K562 (cell line): Measurements from ENCODE around the gene DDX11. TPM values are rescaled to one million over a fixed set of nuclear protein-coding genes. Genes with fewer than 3 reads are reported as not detected.

Source experiments
- ATAC-seq: fragments of 200-7000 bp; cut with Tn5 transposase; 3 replicates; pipeline ENCODE4 v1.9.1; 2020; ENCODE audit warnings: moderate library complexity
- BruUV-seq: library from RNA; stranded (reverse); fragments of 400-500 nt; replicated peaks from 2 replicates; lab custom pipeline; 2021; lab: Mats Ljungman, UMichigan
- CTCF ChIA-PET: fragments of 300-600 bp; formaldehyde crosslinking; extraction: SDS; loops from one replicate; lab custom pipeline; 2021; ENCODE audit warnings: low intra/inter-chr PET ratio; lab: Yijun Ruan, JAX
- POLR2A ChIA-PET: fragments of 300-600, 350-650 bp; sonication (Branson Sonifier 250); formaldehyde crosslinking; extraction: SDS; loops from one replicate; lab custom pipeline; 2021; ENCODE audit warnings: antibody characterized with exemption, inconsistent platforms; lab: Yijun Ruan, JAX
- DNase-seq, 4 experiments: peaks; one replicate each; pipeline versions ENCODE4 v3.0.0 to v3.0.0-alpha.2; 2011 to 2018; ENCODE audit warnings: low spot score in 3 of 4, mixed read lengths in 3 of 4; ENCODE audit errors: extremely low read depth in 1 of 4
- FAIRE-seq: peaks from 2 replicates; lab custom pipeline; 2011; peaks lifted over from hg19 to GRCh38; lab: Jason Lieb, UNC
- H2AFZ ChIP-seq: 2 replicates; pipeline ENCODE4 v1.6.0; 2011; ENCODE audit warnings: low read depth, low read length, control low read depth, inconsistent platforms
- H3K27ac ChIP-seq: fragments of 200-600 bp; 3 replicates; pipeline ENCODE4 v1.8.0; 2011; ENCODE audit warnings: low read depth, mild to moderate bottlenecking, control low read depth, inconsistent platforms, low read length, moderate library complexity, mixed read lengths; ENCODE audit errors: extremely low read depth
- H3K27me3 ChIP-seq, 2 experiments: fragments of 300-600 bp in 1 of 2; 2 replicates in 1 of 2; 3 replicates in 1 of 2; pipeline versions ENCODE4 v1.6.0 to v1.8.0; 2011; ENCODE audit warnings: inconsistent platforms in 2 of 2, low read length in 2 of 2, mild to moderate bottlenecking in 1 of 2, mixed read lengths in 1 of 2, moderate library complexity in 1 of 2; ENCODE audit not compliant: control insufficient read depth in 2 of 2, insufficient read depth in 2 of 2
- H3K36me3 ChIP-seq: fragments of 300-600 bp; 3 replicates; pipeline ENCODE4 v1.8.0; 2011; ENCODE audit warnings: mild to moderate bottlenecking, low read length, inconsistent platforms; ENCODE audit not compliant: control insufficient read depth, insufficient read depth
- H3K4me1 ChIP-seq, 2 experiments: fragments of 200-600 bp in 1 of 2; replicated peaks in 1 of 2; 2 replicates in 1 of 2; 3 replicates in 1 of 2; pipeline versions ENCODE4 v1.5.1 to v1.8.0; 2011; ENCODE audit warnings: inconsistent platforms in 2 of 2, low read length in 2 of 2, mild to moderate bottlenecking in 1 of 2, mixed read lengths in 1 of 2, moderate library complexity in 1 of 2; ENCODE audit not compliant: control insufficient read depth in 2 of 2, insufficient read depth in 2 of 2
- H3K4me2 ChIP-seq: 2 replicates; pipeline ENCODE4 v1.6.1; 2011; ENCODE audit warnings: low read length, control low read depth, inconsistent platforms, mixed read lengths; ENCODE audit not compliant: insufficient read depth
- H3K4me3 ChIP-seq: fragments of 200-600 bp; sonication (generic), shearing (Covaris generic); 2 replicates; pipeline ENCODE4 v1.5.1; 2016; ENCODE audit warnings: control low read depth, inconsistent platforms
- H3K79me2 ChIP-seq: fragments of 200-600 bp; 3 replicates; pipeline ENCODE4 v1.8.0; 2011; ENCODE audit warnings: low read length, inconsistent platforms; ENCODE audit not compliant: control insufficient read depth, insufficient read depth
- H3K9ac ChIP-seq, 2 experiments: 2 replicates each; pipeline versions ENCODE4 v1.6.0 to v1.6.1; 2011; ENCODE audit warnings: low read depth in 2 of 2, low read length in 2 of 2, control low read depth in 1 of 2, inconsistent platforms in 1 of 2, mild to moderate bottlenecking in 1 of 2, mixed read lengths in 1 of 2; ENCODE audit not compliant: insufficient read depth in 1 of 2
- H3K9me1 ChIP-seq: one replicate; pipeline ENCODE4 v1.6.0; 2011; ENCODE audit warnings: inconsistent platforms, mild to moderate bottlenecking, low read length, moderate library complexity; ENCODE audit not compliant: control insufficient read depth, insufficient read depth
- H3K9me3 ChIP-seq: replicated peaks from 2 replicates; pipeline ENCODE4 v1.5.1; 2011; ENCODE audit warnings: low read depth, low read length, inconsistent platforms; ENCODE audit not compliant: control insufficient read depth, insufficient read depth
- H4K20me1 ChIP-seq: replicated peaks from 2 replicates; pipeline ENCODE4 v1.6.1; 2011; ENCODE audit warnings: low read length, inconsistent platforms, mixed read lengths; ENCODE audit not compliant: control insufficient read depth, insufficient read depth
- BDP1 ChIP-seq: IDR thresholded peaks from 3 replicates; pipeline ENCODE4 v1.6.1; 2011; ENCODE audit not compliant: insufficient read length, insufficient read depth
- ESRRB ChIP-seq: fragments of 250-450 bp; sonication (Bioruptor Pico); IDR thresholded peaks from 2 replicates; pipeline ENCODE4 v1.5.0; 2020; ENCODE audit warnings: mild to moderate bottlenecking, moderate library complexity, borderline replicate concordance
- HNRNPL ChIP-seq: fragments of 200-400 bp; formaldehyde crosslinking; IDR thresholded peaks from 2 replicates; pipeline ENCODE4 v1.6.1; 2017; ENCODE audit warnings: low read depth, mild to moderate bottlenecking, low read length
- POLR2A ChIP-seq: fragments of 450-650 bp; conservative IDR thresholded peaks from 2 replicates; pipeline ENCODE4 v1.6.1; 2016
- POLR2G ChIP-seq: fragments of 200-400 bp; formaldehyde crosslinking; IDR thresholded peaks from 2 replicates; pipeline ENCODE4 v1.6.1; 2017; ENCODE audit warnings: low read depth, mild to moderate bottlenecking, antibody characterized with exemption, low read length, moderate library complexity
- SAP30 ChIP-seq: fragments of 200-600 bp; sonication (generic); IDR thresholded peaks from 2 replicates; pipeline ENCODE4 v1.6.1; 2012; ENCODE audit warnings: borderline replicate concordance, low read depth, mild to moderate bottlenecking, moderate library complexity, low read length, control low read depth, inconsistent platforms; ENCODE audit not compliant: insufficient read depth, poor library complexity, severe bottlenecking
- SUPT5H ChIP-seq: fragments of 450-650 bp; IDR thresholded peaks from 2 replicates; pipeline ENCODE4 v1.6.1; 2016
- WGBS: fragments of 100-300 bp; shearing (Covaris generic); methylation state at CpG from one replicate; pipeline ENCODE4 v1.1.6; 2016; ENCODE audit warnings: low coverage, mixed read lengths; ENCODE audit not compliant: insufficient coverage; ENCODE audit errors: missing lambda C conversion rate; 5-methylcytosine and 5-hydroxymethylcytosine counted together
- in situ Hi-C: fragments of 300-500 bp; cut with MboI; formaldehyde crosslinking; loops from 4 replicates; pipeline ENCODE4 v1.15.0; 2018; ENCODE audit warnings: inconsistent platforms, mixed read lengths
- intact Hi-C: fragments of 100-400 bp; cut with micrococcal nuclease; formaldehyde crosslinking; loops from 2 replicates; pipeline ENCODE4 v1.14.2; 2022
- polyA plus RNA-seq, 8 experiments: library from polyadenylated mRNA; depleted of rRNA in 4 of 8; stranded (reverse) in 5 of 8; unstranded in 3 of 8; fragments of >200 nt; fragmentation: Nextera tagmentation in 2 of 8; fragmentation: Illumina TruSeq in 1 of 8; extraction: Ambion mirVana in 2 of 8; extraction: Trizol in 1 of 8; gene quantifications; 2 replicates each; pipeline versions ENCODE4 v1.2.1 to v1.2.3, GENCODE V29; 2011 to 2014; ENCODE audit warnings: inconsistent platforms in 1 of 8, missing spikeins in 1 of 8
- total RNA-seq, 7 experiments: library from RNA; depleted of rRNA in 6 of 7; stranded (reverse); fragments of >200 nt in 6 of 7; fragmentation: Illumina TruSeq in 2 of 7; extraction: Trizol in 2 of 7; gene quantifications; 2 replicates each; pipeline versions ENCODE4 v1.2.1 to v1.2.3, GENCODE V29; 2011 to 2021; ENCODE audit warnings: low replicate concordance in 1 of 7
- TF ChIP-seq, protein P1 (sequence below): fragments of 250-450 bp; sonication (Bioruptor Pico); IDR thresholded peaks from 2 replicates; pipeline ENCODE4 v1.5.1; 2021; ENCODE audit warnings: mild to moderate bottlenecking
- TF ChIP-seq, protein P2 (sequence below): IDR thresholded peaks from 2 replicates; pipeline ENCODE4 v1.6.1; 2011; ENCODE audit warnings: borderline replicate concordance, low read depth, mild to moderate bottlenecking, moderate library complexity, low read length; ENCODE audit not compliant: insufficient read depth, poor library complexity, severe bottlenecking
- TF ChIP-seq, protein P3 (sequence below): fragments of 450-650 bp; IDR thresholded peaks from 2 replicates; pipeline ENCODE4 v1.6.1; 2016; ENCODE audit warnings: borderline replicate concordance

Gene DDX11
- total and polyA plus RNA-seq, 9 of the 15 experiments (the other 6 are each of a cell fraction or from before 2014, with no cell fraction given), result 3.6 to 93.2 (median 42.5) TPM

DNA sequence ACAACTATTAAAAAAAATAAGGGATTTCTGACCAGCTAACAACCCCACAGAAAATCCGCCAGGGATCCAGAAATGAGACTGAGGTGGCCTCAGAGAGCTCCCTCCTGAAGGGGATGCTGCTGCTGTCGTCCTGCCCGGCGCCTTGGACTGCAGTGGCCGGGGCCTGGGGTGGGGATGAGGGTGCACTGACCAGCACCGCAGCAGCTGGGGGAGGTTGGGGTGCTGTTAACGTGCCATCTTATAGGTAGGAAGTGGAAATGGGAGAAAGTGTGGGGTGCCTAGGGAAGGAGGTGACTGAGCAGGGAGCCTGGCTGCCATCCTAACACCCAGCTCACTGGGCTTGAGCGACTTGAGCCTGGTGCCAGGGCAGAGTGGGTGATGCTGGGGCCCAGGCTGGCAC is 32.0 kb downstream of the DDX11 start:
- Histone ChIP-seq H3K4me3 (no peak overlapping the region), H3K9me3 (no peaks in the 10 kb centered on the region), H3K9me1 (no peaks in the 10 kb centered on the region), H3K79me2 (no peaks in the 10 kb centered on the region), H3K27ac (no peak overlapping the region), H2AFZ (no peak overlapping the region), H4K20me1 (no peaks in the 10 kb centered on the region), H3K4me2 (no peak overlapping the region)
- CTCF ChIA-PET, result no interaction called here
- no peak for DNase-seq
- POLR2A ChIA-PET, result no interaction called here
- TF ChIP-seq POLR2A (0 out of 2 replicates have a peak, but pooled peaks have one; percentile 20), HNRNPL (no peak), ESRRB (CRISPR knock-in tag) (no peak), SUPT5H (0 out of 2 replicates have a peak, but pooled peaks have one; percentile 16), POLR2G (peak; percentile 46; the same call in 1 of the 2 replicates), SAP30 (no peak), BDP1 (no peak)
- TF ChIP-seq, protein P1, sequence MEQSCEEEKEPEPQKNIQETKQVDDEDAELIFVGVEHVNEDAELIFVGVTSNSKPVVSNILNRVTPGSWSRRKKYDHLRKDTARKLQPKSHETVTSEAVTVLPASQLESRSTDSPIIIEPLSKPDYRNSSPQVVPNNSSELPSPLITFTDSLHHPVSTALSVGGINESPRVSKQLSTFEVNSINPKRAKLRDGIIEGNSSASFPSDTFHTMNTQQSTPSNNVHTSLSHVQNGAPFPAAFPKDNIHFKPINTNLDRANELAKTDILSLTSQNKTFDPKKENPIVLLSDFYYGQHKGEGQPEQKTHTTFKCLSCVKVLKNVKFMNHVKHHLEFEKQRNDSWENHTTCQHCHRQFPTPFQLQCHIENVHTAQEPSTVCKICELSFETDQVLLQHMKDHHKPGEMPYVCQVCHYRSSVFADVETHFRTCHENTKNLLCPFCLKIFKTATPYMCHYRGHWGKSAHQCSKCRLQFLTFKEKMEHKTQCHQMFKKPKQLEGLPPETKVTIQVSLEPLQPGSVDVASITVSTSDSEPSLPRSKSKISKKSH (CRISPR knock-in tag), result no peak
- TF ChIP-seq, protein P2, sequence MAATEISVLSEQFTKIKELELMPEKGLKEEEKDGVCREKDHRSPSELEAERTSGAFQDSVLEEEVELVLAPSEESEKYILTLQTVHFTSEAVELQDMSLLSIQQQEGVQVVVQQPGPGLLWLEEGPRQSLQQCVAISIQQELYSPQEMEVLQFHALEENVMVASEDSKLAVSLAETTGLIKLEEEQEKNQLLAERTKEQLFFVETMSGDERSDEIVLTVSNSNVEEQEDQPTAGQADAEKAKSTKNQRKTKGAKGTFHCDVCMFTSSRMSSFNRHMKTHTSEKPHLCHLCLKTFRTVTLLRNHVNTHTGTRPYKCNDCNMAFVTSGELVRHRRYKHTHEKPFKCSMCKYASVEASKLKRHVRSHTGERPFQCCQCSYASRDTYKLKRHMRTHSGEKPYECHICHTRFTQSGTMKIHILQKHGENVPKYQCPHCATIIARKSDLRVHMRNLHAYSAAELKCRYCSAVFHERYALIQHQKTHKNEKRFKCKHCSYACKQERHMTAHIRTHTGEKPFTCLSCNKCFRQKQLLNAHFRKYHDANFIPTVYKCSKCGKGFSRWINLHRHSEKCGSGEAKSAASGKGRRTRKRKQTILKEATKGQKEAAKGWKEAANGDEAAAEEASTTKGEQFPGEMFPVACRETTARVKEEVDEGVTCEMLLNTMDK, result no peak
- TF ChIP-seq, protein P3, sequence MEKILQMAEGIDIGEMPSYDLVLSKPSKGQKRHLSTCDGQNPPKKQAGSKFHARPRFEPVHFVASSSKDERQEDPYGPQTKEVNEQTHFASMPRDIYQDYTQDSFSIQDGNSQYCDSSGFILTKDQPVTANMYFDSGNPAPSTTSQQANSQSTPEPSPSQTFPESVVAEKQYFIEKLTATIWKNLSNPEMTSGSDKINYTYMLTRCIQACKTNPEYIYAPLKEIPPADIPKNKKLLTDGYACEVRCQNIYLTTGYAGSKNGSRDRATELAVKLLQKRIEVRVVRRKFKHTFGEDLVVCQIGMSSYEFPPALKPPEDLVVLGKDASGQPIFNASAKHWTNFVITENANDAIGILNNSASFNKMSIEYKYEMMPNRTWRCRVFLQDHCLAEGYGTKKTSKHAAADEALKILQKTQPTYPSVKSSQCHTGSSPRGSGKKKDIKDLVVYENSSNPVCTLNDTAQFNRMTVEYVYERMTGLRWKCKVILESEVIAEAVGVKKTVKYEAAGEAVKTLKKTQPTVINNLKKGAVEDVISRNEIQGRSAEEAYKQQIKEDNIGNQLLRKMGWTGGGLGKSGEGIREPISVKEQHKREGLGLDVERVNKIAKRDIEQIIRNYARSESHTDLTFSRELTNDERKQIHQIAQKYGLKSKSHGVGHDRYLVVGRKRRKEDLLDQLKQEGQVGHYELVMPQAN, result no peak
- TF ChIP-seq, all 486 proteins: peak for 3
- intact Hi-C loops (no loop called here), in situ Hi-C loops (no loop called here)
- H3K36me3 ChIP-seq, result peaks cover 12% of the 10 kb centered on the region; the same call in 1 of the 3 replicates
- peaks cover 0 to 3% of the 10 kb centered on the region in 2 experiments; a peak in 1 of 5 replicates for H3K27me3 ChIP-seq
- no TSS peak for BruUV-seq
- ATAC-seq (peak; percentile 27), FAIRE-seq (no peak)
- no peak overlapping the region for H3K9ac ChIP-seq
- no peaks in the 10 kb centered on the region for H3K4me1 ChIP-seq
- WGBS, result 52% methylated on average over 7 of the region's 8 CpGs
